Ishikawa (cell line): Measurements from ENCODE around the gene TSPAN5.

Experiments used
- CEBPB ChIP-seq: IDR thresholded peaks from 2 replicates; pipeline ENCODE4 v1.6.1; 2012
- CREB1 ChIP-seq: IDR thresholded peaks from 2 replicates; pipeline ENCODE4 v1.6.1; 2012; ENCODE audit warnings: low read depth
- EGR1 ChIP-seq: IDR thresholded peaks from 2 replicates; pipeline ENCODE4 v1.6.1; 2012
- EP300 ChIP-seq: IDR thresholded peaks from 2 replicates; pipeline ENCODE4 v1.6.1; 2012; ENCODE audit warnings: borderline replicate concordance
- FOXM1 ChIP-seq: IDR thresholded peaks from 2 replicates; pipeline ENCODE4 v1.6.1; 2012; ENCODE audit warnings: low read depth, borderline replicate concordance
- NFIC ChIP-seq: IDR thresholded peaks from 2 replicates; pipeline ENCODE4 v1.6.1; 2012
- RAD21 ChIP-seq: IDR thresholded peaks from 2 replicates; pipeline ENCODE4 v1.6.1; 2012; ENCODE audit warnings: low read depth
- TAF1 ChIP-seq: IDR thresholded peaks from 2 replicates; pipeline ENCODE4 v1.6.1; 2012; ENCODE audit warnings: low read depth, mild to moderate bottlenecking
- TCF12 ChIP-seq: IDR thresholded peaks from 2 replicates; pipeline ENCODE4 v1.6.1; 2012; ENCODE audit warnings: low read depth
- TEAD4 ChIP-seq: IDR thresholded peaks from 2 replicates; pipeline ENCODE4 v1.6.1; 2012
- USF1 ChIP-seq: IDR thresholded peaks from 2 replicates; pipeline ENCODE4 v1.6.1; 2012
- YY1 ChIP-seq: IDR thresholded peaks from 2 replicates; pipeline ENCODE4 v1.6.1; 2012; ENCODE audit warnings: low read depth
- ZBTB7A ChIP-seq: IDR thresholded peaks from 2 replicates; pipeline ENCODE4 v1.6.1; 2012; ENCODE audit warnings: low read depth
- TF ChIP-seq, protein P1 (sequence below): IDR thresholded peaks from 2 replicates; pipeline ENCODE4 v1.6.1; 2012; ENCODE audit warnings: low read depth, mild to moderate bottlenecking
- TF ChIP-seq, protein P2 (sequence below): IDR thresholded peaks from 2 replicates; pipeline ENCODE4 v1.6.1; 2012

The TSPAN5 gene

DNA sequence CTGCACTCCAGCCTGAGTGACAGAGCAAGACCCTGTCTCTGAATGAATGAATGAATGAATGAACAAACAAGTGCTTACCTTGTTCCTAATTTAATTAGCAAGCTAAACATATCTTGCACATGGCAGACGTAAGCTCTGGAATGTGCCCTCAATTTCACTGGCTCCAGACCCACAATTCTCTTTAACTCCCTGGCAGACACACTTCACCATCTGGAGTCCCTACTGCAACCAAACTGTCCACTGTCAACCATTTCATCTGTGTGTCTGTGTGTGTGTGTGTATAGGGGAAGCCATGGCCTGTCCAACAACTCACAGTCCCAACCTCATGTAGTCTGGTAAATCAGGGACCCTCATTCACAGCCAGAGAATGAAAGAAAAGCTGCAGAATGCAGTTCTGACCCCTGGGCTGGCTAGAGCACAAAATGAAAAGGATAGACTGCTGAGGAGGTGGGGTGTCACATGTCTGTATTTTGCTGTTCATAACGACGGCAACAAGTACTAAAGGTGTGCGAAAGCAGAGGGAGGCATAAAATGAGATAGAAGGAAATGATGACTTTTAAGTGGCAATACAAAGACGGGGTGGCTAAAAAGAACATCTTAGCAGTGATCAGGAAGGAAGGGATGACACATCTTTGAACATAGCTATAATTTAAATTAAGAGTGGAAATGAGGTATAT lies 114.1 kb downstream of the TSPAN5 start:
- TF ChIP-seq EGR1: no peak
- no peak for TF ChIP-seq TAF1

GRCh38 chr4:98542011-98542410 lies 116.4 kb downstream of the TSPAN5 start:
- TF ChIP-seq TEAD4 (no peak), FOXM1 (no peak), CREB1 (no peak), ZBTB7A (no peak), NFIC (no peak), RAD21 (no peak), TCF12 (no peak), USF1 (no peak), YY1 (no peak), CEBPB (no peak), EP300 (no peak), TAF1 (no peak)
- TF ChIP-seq, protein P1, sequence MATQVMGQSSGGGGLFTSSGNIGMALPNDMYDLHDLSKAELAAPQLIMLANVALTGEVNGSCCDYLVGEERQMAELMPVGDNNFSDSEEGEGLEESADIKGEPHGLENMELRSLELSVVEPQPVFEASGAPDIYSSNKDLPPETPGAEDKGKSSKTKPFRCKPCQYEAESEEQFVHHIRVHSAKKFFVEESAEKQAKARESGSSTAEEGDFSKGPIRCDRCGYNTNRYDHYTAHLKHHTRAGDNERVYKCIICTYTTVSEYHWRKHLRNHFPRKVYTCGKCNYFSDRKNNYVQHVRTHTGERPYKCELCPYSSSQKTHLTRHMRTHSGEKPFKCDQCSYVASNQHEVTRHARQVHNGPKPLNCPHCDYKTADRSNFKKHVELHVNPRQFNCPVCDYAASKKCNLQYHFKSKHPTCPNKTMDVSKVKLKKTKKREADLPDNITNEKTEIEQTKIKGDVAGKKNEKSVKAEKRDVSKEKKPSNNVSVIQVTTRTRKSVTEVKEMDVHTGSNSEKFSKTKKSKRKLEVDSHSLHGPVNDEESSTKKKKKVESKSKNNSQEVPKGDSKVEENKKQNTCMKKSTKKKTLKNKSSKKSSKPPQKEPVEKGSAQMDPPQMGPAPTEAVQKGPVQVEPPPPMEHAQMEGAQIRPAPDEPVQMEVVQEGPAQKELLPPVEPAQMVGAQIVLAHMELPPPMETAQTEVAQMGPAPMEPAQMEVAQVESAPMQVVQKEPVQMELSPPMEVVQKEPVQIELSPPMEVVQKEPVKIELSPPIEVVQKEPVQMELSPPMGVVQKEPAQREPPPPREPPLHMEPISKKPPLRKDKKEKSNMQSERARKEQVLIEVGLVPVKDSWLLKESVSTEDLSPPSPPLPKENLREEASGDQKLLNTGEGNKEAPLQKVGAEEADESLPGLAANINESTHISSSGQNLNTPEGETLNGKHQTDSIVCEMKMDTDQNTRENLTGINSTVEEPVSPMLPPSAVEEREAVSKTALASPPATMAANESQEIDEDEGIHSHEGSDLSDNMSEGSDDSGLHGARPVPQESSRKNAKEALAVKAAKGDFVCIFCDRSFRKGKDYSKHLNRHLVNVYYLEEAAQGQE: no peak
- TF ChIP-seq, protein P2, sequence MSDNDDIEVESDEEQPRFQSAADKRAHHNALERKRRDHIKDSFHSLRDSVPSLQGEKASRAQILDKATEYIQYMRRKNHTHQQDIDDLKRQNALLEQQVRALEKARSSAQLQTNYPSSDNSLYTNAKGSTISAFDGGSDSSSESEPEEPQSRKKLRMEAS: no peak

DNA sequence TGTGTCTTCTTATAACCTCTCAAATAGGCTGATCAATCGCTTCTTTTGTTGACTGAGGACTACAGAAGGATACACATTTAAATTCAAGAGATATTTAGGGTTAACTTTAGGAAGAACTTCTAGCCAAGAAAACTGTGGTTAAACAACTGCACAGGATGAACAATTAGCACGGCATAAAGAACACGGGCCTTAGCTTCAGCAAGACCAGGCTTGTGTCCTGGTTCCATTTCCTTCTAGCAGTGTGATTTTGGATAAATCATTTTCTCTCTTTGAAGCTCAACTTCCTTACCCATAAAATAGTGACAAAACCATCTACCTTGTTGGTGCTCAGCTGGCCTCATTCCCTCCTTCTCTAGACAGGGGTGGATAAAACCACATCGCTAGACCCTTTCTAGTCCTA lies 117.6 kb downstream of the TSPAN5 start:
- TF ChIP-seq TCF12 (no peak), FOXM1 (no peak), NFIC (no peak), CEBPB (no peak), TAF1 (no peak), CREB1 (no peak), TEAD4 (no peak), YY1 (no peak), EP300 (no peak), ZBTB7A (no peak), USF1 (no peak), EGR1 (no peak), RAD21 (no peak)
- TF ChIP-seq, protein P1: no peak
- TF ChIP-seq, protein P2: no peak

- TF ChIP-seq, protein P1: no peak
- TF ChIP-seq TAF1 (no peak), RAD21 (no peak), YY1 (no peak), CEBPB (no peak), ZBTB7A (no peak), NFIC (no peak), EGR1 (no peak)
- TF ChIP-seq, protein P2: no peak
Observed at GRCh38 chr4:98539741-98540140, 118.7 kb downstream of the TSPAN5 start.
